Kidney epithelial cell (primary cell): Measurements from ENCODE around the gene PKIG. TPM values are rescaled to one million over a fixed set of nuclear protein-coding genes. Genes with fewer than 3 reads are reported as not detected.

ENCODE experiments used
- DNase-seq: peaks from one replicate; pipeline ENCODE4 v3.0.0-alpha.2; 2010; ENCODE audit warnings: low read depth
- H3K27me3 ChIP-seq: 2 replicates; pipeline ENCODE4 v1.6.0; 2011; ENCODE audit warnings: low read length; ENCODE audit not compliant: control insufficient read depth, insufficient read depth
- H3K36me3 ChIP-seq: 2 replicates; pipeline ENCODE4 v1.5.1; 2011; ENCODE audit warnings: low read length; ENCODE audit not compliant: control insufficient read depth, insufficient read depth
- H3K4me3 ChIP-seq: 2 replicates; pipeline ENCODE4 v1.5.1; 2011; ENCODE audit warnings: low read depth, mild to moderate bottlenecking, control low read depth, low read length
- CTCF ChIP-seq: IDR thresholded peaks from 2 replicates; pipeline ENCODE4 v1.5.1; 2011; ENCODE audit warnings: mild to moderate bottlenecking, moderate library complexity, low read length, control low read depth, inconsistent platforms; ENCODE audit not compliant: insufficient read depth, poor library complexity, severe bottlenecking
- total RNA-seq: library from RNA; depleted of rRNA; stranded (reverse); fragments of >200 nt; gene quantifications from 2 replicates; pipeline ENCODE4 v1.2.3, GENCODE V29; 2015

Gene PKIG
- total RNA-seq, 1 donor from 2014 or later = 74.1 TPM

DNA sequence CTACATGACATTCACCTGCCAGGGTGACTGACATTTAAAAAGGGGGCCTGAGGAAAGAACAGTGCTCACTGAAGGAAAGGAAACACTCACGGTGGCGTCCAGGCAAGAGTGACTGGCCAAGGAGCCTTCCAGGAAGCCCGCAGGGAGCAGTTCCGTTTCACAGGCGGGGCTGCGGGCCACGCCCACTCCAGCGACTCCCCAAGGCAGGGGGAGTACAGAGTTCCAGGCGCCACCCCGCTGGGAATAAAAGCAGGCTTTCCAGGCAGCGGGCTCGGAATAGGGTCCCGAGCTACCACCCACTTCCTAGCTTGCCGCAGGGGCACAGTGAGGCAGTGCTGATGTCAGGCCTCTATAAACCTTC is 34.2 kb downstream of the PKIG start:
- DNase-seq = no peak
- TF ChIP-seq CTCF = no peak

GRCh38 chr20:44618318-44618731 is 35.9 kb downstream of the PKIG start:
- no peaks in the 10 kb centered on the region for H3K36me3 ChIP-seq
- no peak for DNase-seq

More for the DNA sequence above, 34.2 kb downstream of the PKIG start:
- Histone ChIP-seq H3K27me3 (no peaks in the 10 kb centered on the region), H3K4me3 (no peak overlapping the region), H3K36me3 (no peaks in the 10 kb centered on the region)

DNA sequence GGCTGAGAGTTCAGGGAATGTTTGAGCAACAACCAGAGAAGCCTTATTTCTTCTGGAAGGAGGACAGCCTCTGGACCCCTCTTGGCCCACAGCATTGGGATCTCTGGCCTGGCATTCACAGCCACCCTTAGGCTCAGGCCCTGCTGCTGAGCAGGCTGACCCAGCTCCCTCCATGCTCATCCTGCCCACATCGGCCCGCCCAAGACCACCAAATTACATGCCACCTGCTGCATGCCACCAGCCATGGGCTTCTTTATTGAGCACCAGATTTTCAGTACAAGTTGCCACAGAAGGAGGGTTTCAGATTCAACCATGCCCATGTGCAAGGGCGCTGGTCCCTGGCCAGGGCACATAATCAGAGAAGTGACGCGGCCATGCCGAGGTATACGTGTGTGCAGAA is 36.9 kb downstream of the PKIG start:
- TF ChIP-seq CTCF = no peak
- H3K36me3 ChIP-seq = peaks cover 1% of the 10 kb centered on the region
- no peak for DNase-seq
- no peak overlapping the region for H3K4me3 ChIP-seq
- no peaks in the 10 kb centered on the region for H3K27me3 ChIP-seq

More at GRCh38 chr20:44618318-44618731, 35.9 kb downstream of the PKIG start:
- Histone ChIP-seq H3K4me3 (no peak overlapping the region), H3K27me3 (no peaks in the 10 kb centered on the region)
- no peak for TF ChIP-seq CTCF

GRCh38 chr20:44620030-44620429 is 37.7 kb downstream of the PKIG start:
- TF ChIP-seq CTCF = no peak
- Histone ChIP-seq H3K36me3 (peaks cover 1% of the 10 kb centered on the region), H3K4me3 (no peak overlapping the region), H3K27me3 (no peaks in the 10 kb centered on the region)
- no peak for DNase-seq

GRCh38 chr20:44621325-44621724 is 38.9 kb downstream of the PKIG start:
- no peak for TF ChIP-seq CTCF
- Histone ChIP-seq H3K4me3 (no peak overlapping the region), H3K36me3 (peaks cover 1% of the 10 kb centered on the region), H3K27me3 (no peaks in the 10 kb centered on the region)
- no peak for DNase-seq

DNA sequence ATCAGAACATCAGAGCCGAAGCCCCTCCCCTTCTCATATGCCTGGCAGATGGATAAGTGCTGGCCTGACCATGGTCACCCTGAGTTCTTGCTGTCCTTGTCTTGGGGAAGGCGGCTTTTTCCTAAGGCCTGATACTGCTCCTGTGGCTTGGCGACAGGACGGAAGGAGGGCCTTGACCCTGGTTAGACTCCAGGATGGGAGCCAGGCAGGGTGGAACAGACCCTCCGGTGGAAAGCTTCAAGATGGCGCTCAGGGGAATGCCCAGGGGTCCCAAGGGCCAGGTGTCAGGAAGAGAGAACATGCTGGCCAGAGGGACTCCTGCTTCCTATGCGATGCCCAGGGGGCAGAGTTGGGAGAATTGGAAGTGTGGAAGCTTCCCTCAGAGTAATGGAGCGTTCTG is 39.6 kb downstream of the PKIG start:
- H3K36me3 ChIP-seq = peaks cover 1% of the 10 kb centered on the region
- DNase-seq = no peak
- no peak for TF ChIP-seq CTCF
- no peaks in the 10 kb centered on the region for H3K27me3 ChIP-seq
- no peak overlapping the region for H3K4me3 ChIP-seq
